LNCAP (cell line): ENCODE results near the gene NEK11.

ENCODE experiments used
- CTCF ChIP-seq: fragments of 450-650 bp; IDR thresholded peaks from 2 replicates; pipeline ENCODE4 v1.5.1; 2017; ENCODE audit warnings: mild to moderate bottlenecking

NEK11 gene

GRCh38 chr3:131217296-131217741 lies 190.6 kb downstream of the NEK11 start:
- TF ChIP-seq CTCF: no peak

GRCh38 chr3:131218196-131218595 lies 191.5 kb downstream of the NEK11 start:
- TF ChIP-seq CTCF: no peak

GRCh38 chr3:131221731-131222130 lies 195.1 kb downstream of the NEK11 start:
- no peak for TF ChIP-seq CTCF

- TF ChIP-seq CTCF: no peak
Observed at GRCh38 chr3:131222599-131222998, 195.9 kb downstream of the NEK11 start.

GRCh38 chr3:131223373-131224289 lies 197.0 kb downstream of the NEK11 start:
- no peak for TF ChIP-seq CTCF

- no peak for TF ChIP-seq CTCF
Observed at GRCh38 chr3:131224886-131225550, 198.3 kb downstream of the NEK11 start.

GRCh38 chr3:131228522-131228921 lies 201.8 kb downstream of the NEK11 start:
- no peak for TF ChIP-seq CTCF
